ENCODE results near the gene MMP13. TPM values are rescaled to one million over a fixed set of nuclear protein-coding genes. Genes with fewer than 3 reads are reported as not detected.

Gene MMP13
- polyA plus RNA-seq, 1 donor (not counting 4 experiments of a cell fraction or from before 2014, with no cell fraction given), result 0.05 TPM

- H4K20me1 ChIP-seq (ENCODE audit: control insufficient read depth, extremely low read depth, insufficient read depth, low read length), result no peaks in the 10 kb centered on the region
- TF ChIP-seq CTCF (optimal IDR thresholded peaks at IDR 0.05 in 1 of 3, IDR thresholded peaks at IDR 0.05 in 1 of 3, conservative IDR thresholded peaks at IDR 0.05 in 1 of 3; ENCODE audit: extremely low read depth in 1 of 3, insufficient read depth in 2 of 3, low read length in 3 of 3), result peak; percentile 65 to 79 (median 66)
- no peak for TF ChIP-seq EZH2 (IDR thresholded peaks at IDR 0.05; ENCODE audit: low read length)
- H3K79me2 ChIP-seq (ENCODE audit: control insufficient read depth, insufficient read depth, low read length), result no peaks in the 10 kb centered on the region
- H3K27me3 ChIP-seq (ENCODE audit: control insufficient read depth, extremely low read depth, insufficient read depth, low read length), result no peaks in the 10 kb centered on the region
- H3K9me3 ChIP-seq (ENCODE audit: control insufficient read depth, low read depth, low read length), result no peaks in the 10 kb centered on the region
- dilution Hi-C loops (cut with MboI; ENCODE audit: extremely low pct_ligation_motif_present, low sequenced_read_pairs), result no loop called here
- peaks cover 19% of the 10 kb centered on the region for H3K4me1 ChIP-seq (ENCODE audit: control insufficient read depth, extremely low read depth, insufficient read depth, low read length)
- H2AFZ ChIP-seq (ENCODE audit: control insufficient read depth, low read length), result no peak overlapping the region
- no peak overlapping the region for H3K9ac ChIP-seq (ENCODE audit: control insufficient read depth, extremely low read depth, insufficient read depth, low read length)
- no peaks in the 10 kb centered on the region for H3K36me3 ChIP-seq (ENCODE audit: control insufficient read depth in 2 of 2, extremely low read depth in 1 of 2, insufficient read depth in 2 of 2, low read length in 2 of 2)
- no peak for DNase-seq (ENCODE audit: low read depth, low spot score)
- no peak overlapping the region for H3K4me2 ChIP-seq (ENCODE audit: control insufficient read depth, extremely low read depth, insufficient read depth, low read depth, low read length)
- no peaks in the 10 kb centered on the region for H3K9me1 ChIP-seq (ENCODE audit: control insufficient read depth, extremely low read depth, insufficient read depth, low read length)
- no peak overlapping the region for H3K4me3 ChIP-seq (ENCODE audit: control insufficient read depth in 2 of 3, extremely low read depth in 1 of 3, insufficient read depth in 2 of 3, low read depth in 1 of 3, low read length in 3 of 3)
- FAIRE-seq, result peak; percentile 83
- no peak overlapping the region for H3K27ac ChIP-seq (ENCODE audit: control insufficient read depth, insufficient read depth, low read length)
Observed at GRCh38 chr11:102914238-102915043, 41.1 kb downstream of the MMP13 start.

DNA sequence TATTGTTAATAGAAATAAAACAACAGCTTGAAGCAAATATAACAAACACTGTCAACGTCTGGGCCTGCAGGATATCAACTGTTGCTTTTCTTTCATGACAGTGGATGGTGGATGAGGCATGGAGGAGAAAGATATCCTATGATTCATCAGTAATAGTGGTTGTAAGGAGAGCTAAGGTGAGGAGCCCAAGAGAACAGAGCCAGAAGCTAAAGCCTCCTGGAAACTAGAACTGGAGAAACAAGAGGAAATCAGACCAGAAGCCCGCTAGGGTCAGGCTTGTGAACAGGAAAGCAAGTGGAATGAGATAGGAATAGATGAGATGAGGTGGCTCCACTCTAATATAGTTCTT, 43.1 kb downstream of the MMP13 start:
- no peak overlapping the region for H3K4me3 ChIP-seq (ENCODE audit: control insufficient read depth in 2 of 3, extremely low read depth in 1 of 3, insufficient read depth in 2 of 3, low read depth in 1 of 3, low read length in 3 of 3)
- H3K4me1 ChIP-seq (ENCODE audit: control insufficient read depth, extremely low read depth, insufficient read depth, low read length), result peaks cover 19% of the 10 kb centered on the region
- no peaks in the 10 kb centered on the region for H3K9me1 ChIP-seq (ENCODE audit: control insufficient read depth, extremely low read depth, insufficient read depth, low read length)
- H3K36me3 ChIP-seq (ENCODE audit: control insufficient read depth in 2 of 2, extremely low read depth in 1 of 2, insufficient read depth in 2 of 2, low read length in 2 of 2), result no peaks in the 10 kb centered on the region
- no peaks in the 10 kb centered on the region for H3K79me2 ChIP-seq (ENCODE audit: control insufficient read depth, insufficient read depth, low read length)
- peak overlapping the region; percentile 22 for H3K27ac ChIP-seq (ENCODE audit: control insufficient read depth, insufficient read depth, low read length)
- FAIRE-seq, result peak; percentile 49
- TF ChIP-seq CTCF (optimal IDR thresholded peaks at IDR 0.05 in 1 of 3, IDR thresholded peaks at IDR 0.05 in 1 of 3, conservative IDR thresholded peaks at IDR 0.05 in 1 of 3; ENCODE audit: extremely low read depth in 1 of 3, insufficient read depth in 2 of 3, low read length in 3 of 3) (no peak), EZH2 (IDR thresholded peaks at IDR 0.05; ENCODE audit: low read length) (no peak)
- H3K4me2 ChIP-seq (ENCODE audit: control insufficient read depth, extremely low read depth, insufficient read depth, low read depth, low read length), result no peak overlapping the region
- peak overlapping the region; percentile 28 for H2AFZ ChIP-seq (ENCODE audit: control insufficient read depth, low read length)
- H3K27me3 ChIP-seq (ENCODE audit: control insufficient read depth, extremely low read depth, insufficient read depth, low read length), result no peaks in the 10 kb centered on the region
- no peak for DNase-seq (ENCODE audit: low read depth, low spot score)
- no peaks in the 10 kb centered on the region for H3K9me3 ChIP-seq (ENCODE audit: control insufficient read depth, low read depth, low read length)
- H4K20me1 ChIP-seq (ENCODE audit: control insufficient read depth, extremely low read depth, insufficient read depth, low read length), result no peaks in the 10 kb centered on the region
- no peak overlapping the region for H3K9ac ChIP-seq (ENCODE audit: control insufficient read depth, extremely low read depth, insufficient read depth, low read length)
- dilution Hi-C loops (cut with MboI; ENCODE audit: extremely low pct_ligation_motif_present, low sequenced_read_pairs), result no loop called here

Measured in keratinocyte (primary cell).